Muscle of leg (tissue), 11 donors: ENCODE results near the gene BNIP5. TPM values are rescaled to one million over a fixed set of nuclear protein-coding genes. Genes with fewer than 3 reads are reported as not detected.
A peak's percentile ranks its signal among the peaks of the same experiment; 100 is the strongest.

Source experiments
- DNase-seq: peaks from one replicate; pipeline ENCODE4 v3.0.0; 2013
- H3K27ac ChIP-seq: one replicate; pipeline ENCODE4 v1.5.1; 2013; ENCODE audit warnings: mild to moderate bottlenecking, low read length, control low read depth
- H3K27me3 ChIP-seq: one replicate; pipeline ENCODE4 v1.6.1; 2013; ENCODE audit warnings: low read length; ENCODE audit not compliant: control insufficient read depth, insufficient read depth
- H3K36me3 ChIP-seq: one replicate; pipeline ENCODE4 v1.6.1; 2013; ENCODE audit warnings: low read length; ENCODE audit not compliant: control insufficient read depth, insufficient read depth
- H3K4me1 ChIP-seq: one replicate; pipeline ENCODE4 v1.6.1; 2013; ENCODE audit warnings: low read length; ENCODE audit not compliant: control insufficient read depth, insufficient read depth
- H3K4me3 ChIP-seq: one replicate; pipeline ENCODE4 v1.5.1; 2013; ENCODE audit warnings: low read length, control low read depth
- H3K9me3 ChIP-seq: replicated peaks from 2 replicates; pipeline ENCODE4 v1.6.1; 2013; ENCODE audit warnings: low read depth, low read length; ENCODE audit not compliant: control insufficient read depth
- WGBS: methylation state at CpG from one replicate; pipeline ENCODE4 v1.1.5; 2013; ENCODE audit warnings: missing lambda C conversion rate; ENCODE audit not compliant: insufficient coverage; 5-methylcytosine and 5-hydroxymethylcytosine counted together
- polyA plus RNA-seq, 8 donors: library from polyadenylated mRNA; unstranded; fragments of 120-200 nt; gene quantifications; one replicate each; pipeline versions ENCODE4 v1.2.1 to v1.2.3, GENCODE V29; 2013; ENCODE audit warnings: inconsistent platforms in 1 of 8, low replicate concordance in 1 of 8; ENCODE audit not compliant: insufficient read length in 8 of 8, insufficient read depth in 1 of 8
- total RNA-seq: library from RNA; stranded (reverse); fragments of 120-200 nt; gene quantifications from one replicate; pipeline ENCODE4 v1.2.4, GENCODE V29; 2013

Gene BNIP5
- total and polyA plus RNA-seq, 9 donors = 0.04 to 0.65 (median 0.07) TPM; not detected in 2

DNA sequence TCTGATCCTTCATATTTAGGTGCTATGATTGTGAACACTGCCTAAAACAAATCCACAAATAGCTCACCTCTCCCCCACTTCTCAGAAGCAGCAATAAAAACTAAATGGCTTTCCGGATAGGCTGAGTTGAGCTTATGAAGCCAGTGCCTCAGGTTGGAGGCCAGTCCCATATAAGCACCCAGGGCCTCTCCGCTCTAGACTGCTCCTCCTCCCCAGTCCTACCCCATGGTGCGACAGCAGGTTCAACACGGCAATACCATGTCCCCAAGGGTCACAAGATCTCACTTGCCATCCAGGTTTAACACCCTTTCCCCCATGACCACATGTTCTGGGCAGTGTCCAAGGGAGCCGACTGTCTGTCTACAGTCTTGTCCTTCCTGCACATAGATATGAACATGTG lies 20.8 kb downstream of the BNIP5 start:
- Histone ChIP-seq H3K9me3 (no peaks in the 10 kb centered on the region), H3K27me3 (peaks cover 12% of the 10 kb centered on the region), H3K4me3 (no peak overlapping the region), H3K27ac (no peak overlapping the region), H3K4me1 (peaks cover 7% of the 10 kb centered on the region), H3K36me3 (no peaks in the 10 kb centered on the region)
- 51% methylated on average over 4 of the region's 5 CpGs for WGBS
- DNase-seq = no peak

DNA sequence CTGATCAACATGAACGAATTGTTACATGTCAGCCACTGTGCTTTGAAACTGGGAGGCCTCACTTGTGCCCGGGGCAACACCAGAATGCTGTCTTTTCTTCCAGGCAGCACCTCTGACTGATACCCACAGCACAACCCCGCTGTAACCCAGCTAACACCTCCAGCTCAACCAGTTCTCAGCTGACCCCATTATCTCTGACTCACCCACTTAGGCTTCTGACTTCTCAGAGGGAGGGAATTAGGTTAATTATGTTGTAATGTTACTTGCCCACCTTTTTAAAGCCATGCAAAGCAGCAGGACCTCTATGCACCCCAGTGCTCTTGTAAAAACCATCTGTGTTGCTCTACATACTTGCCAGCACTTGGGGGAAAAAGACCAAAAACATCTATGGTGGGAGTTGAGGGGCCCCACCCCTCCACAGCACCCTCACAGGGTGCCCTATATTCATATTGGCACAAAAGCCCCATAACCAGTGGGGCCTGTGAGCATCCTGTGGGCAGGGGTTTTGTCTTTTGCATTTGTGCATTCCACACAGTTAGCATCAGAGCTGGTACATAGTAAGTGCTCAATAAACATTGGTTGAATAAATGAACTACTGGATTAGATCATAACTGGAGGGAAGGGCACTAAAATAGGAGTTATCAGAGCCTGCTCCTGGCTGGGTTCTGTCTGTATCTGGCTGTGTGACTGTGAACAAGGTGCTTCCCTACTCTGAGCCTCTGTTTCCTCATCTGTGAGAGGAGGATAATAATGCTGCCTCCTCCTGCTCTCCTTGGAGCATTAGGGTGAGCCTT lies 22.3 kb downstream of the BNIP5 start:
- no peaks in the 10 kb centered on the region for H3K36me3 ChIP-seq
- peaks cover 15% of the 10 kb centered on the region for H3K27me3 ChIP-seq
- DNase-seq = no peak
- H3K27ac ChIP-seq = no peak overlapping the region
- peaks cover 7% of the 10 kb centered on the region for H3K4me1 ChIP-seq
- H3K9me3 ChIP-seq = no peaks in the 10 kb centered on the region
- no peak overlapping the region for H3K4me3 ChIP-seq
- WGBS = 63% methylated on average over 2 of the region's 3 CpGs

DNA sequence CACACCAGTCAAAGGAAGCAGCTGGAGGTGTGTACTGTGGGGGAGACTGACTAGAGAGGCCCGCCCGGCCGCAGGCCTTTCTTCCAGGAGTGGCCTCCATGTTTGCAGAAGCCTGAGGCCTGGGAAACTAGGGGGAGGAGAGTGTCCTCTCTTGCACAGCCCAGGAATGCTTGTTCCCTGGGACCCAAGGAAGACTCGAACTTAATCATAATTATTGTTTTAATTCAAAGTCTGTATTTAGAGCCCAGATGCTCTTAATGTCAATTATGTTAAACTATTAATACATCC lies 23.1 kb downstream of the BNIP5 start:
- no peak for DNase-seq
- no peak overlapping the region for H3K27ac ChIP-seq
- peaks cover 7% of the 10 kb centered on the region for H3K4me1 ChIP-seq
- peaks cover 22% of the 10 kb centered on the region for H3K27me3 ChIP-seq
- H3K4me3 ChIP-seq = no peak overlapping the region
- no CpG with 5 or more reads among the region's 4 CpGs for WGBS
- H3K36me3 ChIP-seq = no peaks in the 10 kb centered on the region
- H3K9me3 ChIP-seq = no peaks in the 10 kb centered on the region

DNA sequence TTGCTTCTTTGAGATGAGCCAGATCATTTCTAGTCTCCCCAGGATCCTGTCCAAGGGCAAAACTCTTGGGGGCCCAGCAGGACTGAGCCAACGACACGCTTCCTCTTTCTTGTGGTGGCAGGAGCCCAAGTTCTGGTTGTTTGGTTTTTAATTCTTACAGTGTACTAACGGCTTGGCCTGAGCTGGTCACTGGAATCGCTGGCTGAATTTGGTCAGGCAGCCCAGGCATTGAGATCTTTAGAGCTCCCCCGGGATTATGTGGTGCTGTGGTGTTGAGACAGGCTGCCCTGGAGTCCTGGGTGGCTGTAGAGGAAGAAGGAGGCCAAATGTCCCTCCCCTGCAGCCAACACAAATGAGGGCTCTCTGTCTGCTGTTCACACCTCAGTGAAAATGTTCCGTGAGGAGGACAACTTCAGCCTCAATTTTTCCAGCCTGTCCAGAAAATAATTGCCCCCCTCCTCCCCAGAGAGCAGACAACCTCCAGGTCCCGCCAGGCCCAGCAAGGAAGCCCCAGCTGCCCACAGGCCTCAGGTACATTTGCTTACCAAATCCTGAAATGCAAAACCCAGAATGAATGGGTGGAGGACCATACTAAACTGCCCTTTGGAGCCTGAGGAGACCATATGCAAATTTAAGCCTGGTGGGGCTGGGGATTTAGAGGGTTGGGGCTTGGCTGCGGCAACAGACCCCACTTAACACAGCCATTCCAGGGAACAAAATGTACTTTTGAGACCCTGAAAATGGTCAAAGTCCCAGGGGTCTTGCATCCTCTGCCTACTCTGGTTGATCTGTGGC lies 23.6 kb downstream of the BNIP5 start:
- WGBS = 27% methylated on average over 3 of the region's 8 CpGs
- Histone ChIP-seq H3K27ac (no peak overlapping the region), H3K27me3 (peaks cover 22% of the 10 kb centered on the region), H3K36me3 (no peaks in the 10 kb centered on the region), H3K4me1 (peaks cover 7% of the 10 kb centered on the region), H3K9me3 (no peaks in the 10 kb centered on the region), H3K4me3 (no peak overlapping the region)
- peak; percentile 34 for DNase-seq

DNA sequence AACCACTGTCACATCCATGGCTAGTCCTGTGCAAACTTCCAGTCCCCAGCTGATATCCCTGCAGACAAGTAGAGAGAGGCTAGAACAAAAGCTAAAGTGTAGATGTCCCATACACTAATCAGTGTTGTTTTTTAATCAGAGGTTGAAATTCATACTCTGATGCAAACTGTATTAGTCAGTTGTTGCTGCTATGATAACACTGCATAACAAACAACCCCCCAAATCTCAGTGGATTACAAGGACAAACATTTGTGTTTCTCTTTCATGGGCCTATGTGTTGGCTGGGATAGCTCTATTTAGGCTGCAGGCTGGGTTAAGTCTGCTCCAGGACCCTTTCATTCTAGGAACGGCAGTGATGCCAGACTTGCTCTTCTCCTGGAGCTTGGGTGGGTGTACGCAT lies 26.8 kb downstream of the BNIP5 start:
- Histone ChIP-seq H3K4me3 (no peak overlapping the region), H3K4me1 (peaks cover 7% of the 10 kb centered on the region), H3K27me3 (peaks cover 21% of the 10 kb centered on the region), H3K27ac (no peak overlapping the region), H3K36me3 (no peaks in the 10 kb centered on the region), H3K9me3 (no peaks in the 10 kb centered on the region)
- 91% methylated on average over 2 of the region's 2 CpGs for WGBS
- DNase-seq = no peak

DNA sequence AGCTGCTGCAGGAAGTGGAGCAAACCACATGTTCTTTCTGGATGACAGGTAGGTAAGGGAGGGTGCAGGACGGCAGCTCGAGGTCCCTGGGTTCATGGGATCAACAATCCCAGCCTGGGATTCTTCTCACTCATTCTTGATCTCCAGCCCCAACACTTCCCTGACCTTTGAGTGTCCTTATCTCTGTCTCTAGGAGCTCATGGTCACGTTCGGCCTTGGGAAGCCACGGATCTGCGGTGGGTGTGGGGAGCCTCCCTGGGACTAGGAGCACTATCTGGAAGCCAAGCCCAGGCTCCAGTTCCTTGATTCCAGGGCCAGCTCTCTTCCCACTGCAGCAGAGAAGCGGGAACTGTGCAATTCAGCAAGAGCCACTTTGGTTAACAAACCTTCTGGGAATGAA lies 27.5 kb downstream of the BNIP5 start:
- Histone ChIP-seq H3K36me3 (no peaks in the 10 kb centered on the region), H3K4me3 (no peak overlapping the region), H3K27me3 (peaks cover 21% of the 10 kb centered on the region), H3K27ac (no peak overlapping the region), H3K4me1 (peaks cover 7% of the 10 kb centered on the region), H3K9me3 (no peaks in the 10 kb centered on the region)
- DNase-seq = no peak
- WGBS = 69% methylated on average over 4 of the region's 7 CpGs

DNA sequence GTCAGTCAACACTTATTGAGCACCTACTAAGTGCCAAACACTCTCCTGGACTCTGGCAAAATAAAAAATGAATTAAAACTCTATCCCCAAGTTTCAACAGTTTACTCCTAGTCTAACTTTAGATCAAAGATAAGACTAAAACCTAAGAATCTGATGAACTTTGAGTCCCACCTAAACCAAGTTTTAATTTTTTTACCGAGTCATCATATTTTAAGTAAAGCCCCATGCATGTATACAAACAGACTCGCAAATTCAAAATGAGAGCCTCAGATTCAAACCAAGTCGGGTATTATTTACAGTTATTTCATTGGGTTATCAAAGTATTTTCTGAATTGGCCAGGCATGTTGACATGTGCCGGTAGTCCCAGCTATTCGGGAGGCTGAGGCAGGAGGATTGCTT lies 28.2 kb downstream of the BNIP5 start:
- H3K4me3 ChIP-seq = no peak overlapping the region
- H3K9me3 ChIP-seq = no peaks in the 10 kb centered on the region
- peaks cover 7% of the 10 kb centered on the region for H3K4me1 ChIP-seq
- no peak for DNase-seq
- no peaks in the 10 kb centered on the region for H3K36me3 ChIP-seq
- WGBS = no CpG with 5 or more reads among the region's 5 CpGs
- no peak overlapping the region for H3K27ac ChIP-seq
- H3K27me3 ChIP-seq = peaks cover 21% of the 10 kb centered on the region

DNA sequence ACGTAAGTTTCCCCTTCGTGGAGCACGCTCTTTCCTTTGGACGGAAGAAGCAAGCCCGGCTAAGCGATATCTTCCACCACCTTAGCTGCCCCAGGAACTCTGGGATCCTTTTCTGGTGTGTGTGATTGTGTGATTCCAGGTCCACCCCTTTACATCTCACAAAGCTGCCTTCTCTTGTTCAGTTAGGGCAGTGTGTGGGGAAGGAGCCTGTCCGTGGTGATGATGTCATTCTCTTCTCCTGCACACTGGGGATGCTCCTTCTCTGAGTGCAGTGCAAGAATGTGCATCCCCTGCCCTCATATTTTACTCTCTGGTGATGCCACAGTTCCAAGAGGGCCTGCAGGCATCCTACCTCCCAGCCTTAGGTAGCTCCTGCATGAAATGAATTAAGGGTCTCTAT lies 30.3 kb downstream of the BNIP5 start:
- WGBS = no CpG with 5 or more reads among the region's 7 CpGs
- Histone ChIP-seq H3K4me1 (no peaks in the 10 kb centered on the region), H3K4me3 (no peak overlapping the region), H3K9me3 (no peaks in the 10 kb centered on the region), H3K27me3 (peaks cover 20% of the 10 kb centered on the region), H3K27ac (no peak overlapping the region), H3K36me3 (no peaks in the 10 kb centered on the region)
- DNase-seq = no peak

DNA sequence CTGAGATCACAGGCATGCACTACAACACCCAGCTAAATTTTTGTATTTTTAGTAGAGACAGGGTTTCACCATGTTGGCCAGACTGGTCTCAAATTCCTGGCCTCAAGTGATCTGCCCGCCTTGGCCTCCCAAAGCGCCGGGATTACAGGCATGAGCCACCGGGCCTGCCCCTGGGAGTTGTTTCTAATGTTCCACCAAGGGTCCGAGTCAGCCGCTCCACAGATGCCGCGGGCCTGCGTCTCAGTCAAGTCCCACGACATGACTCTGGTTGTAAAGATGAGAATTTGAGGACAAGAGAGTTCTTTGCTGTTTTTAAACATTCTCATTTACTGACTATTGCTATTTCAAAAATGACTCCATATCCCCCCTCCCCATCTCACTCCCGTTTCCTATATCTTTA lies 30.8 kb downstream of the BNIP5 start:
- H3K36me3 ChIP-seq = no peaks in the 10 kb centered on the region
- H3K4me3 ChIP-seq = no peak overlapping the region
- H3K4me1 ChIP-seq = no peaks in the 10 kb centered on the region
- no peak overlapping the region for H3K27ac ChIP-seq
- 71% methylated on average over 5 of the region's 11 CpGs for WGBS
- H3K9me3 ChIP-seq = no peaks in the 10 kb centered on the region
- DNase-seq = no peak
- H3K27me3 ChIP-seq = peaks cover 21% of the 10 kb centered on the region

DNA sequence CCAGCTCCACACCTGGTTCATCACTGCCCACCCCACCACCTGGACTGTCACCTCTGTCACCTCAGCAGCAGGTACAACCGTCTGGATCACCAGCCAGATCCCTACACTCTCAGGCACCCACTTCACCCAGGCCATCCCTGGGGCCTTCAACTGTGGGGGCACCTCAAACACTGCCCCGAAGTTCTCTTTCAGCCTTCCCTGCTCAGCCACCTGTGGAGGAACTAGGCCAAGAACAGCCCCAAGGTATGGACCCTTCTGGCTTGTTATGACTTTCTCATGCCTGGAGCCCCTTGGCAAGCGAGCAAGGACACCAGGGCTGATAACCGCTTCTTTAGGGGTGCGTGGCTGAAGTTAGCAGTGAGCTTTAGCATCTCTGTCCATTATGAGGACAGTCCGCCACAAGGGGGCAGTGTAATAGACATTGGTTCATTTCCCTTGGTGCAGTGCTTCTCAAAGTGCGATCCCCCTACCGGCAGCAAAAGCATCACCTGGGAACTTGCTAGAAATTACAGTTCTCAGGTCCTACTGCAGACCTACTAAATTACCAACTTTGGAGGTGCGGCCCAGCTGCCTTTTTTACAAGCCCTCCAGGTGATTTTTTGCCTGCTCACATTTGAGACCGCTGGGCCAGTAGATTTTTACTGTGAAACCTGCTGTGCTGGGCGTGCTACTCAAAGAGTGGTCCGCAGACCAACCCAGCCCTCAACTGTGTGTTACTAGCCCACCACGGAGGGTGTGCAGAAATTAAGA lies 34.3 kb downstream of the BNIP5 start:
- Histone ChIP-seq H3K4me1 (no peaks in the 10 kb centered on the region), H3K36me3 (no peaks in the 10 kb centered on the region), H3K4me3 (no peak overlapping the region), H3K27me3 (peaks cover 11% of the 10 kb centered on the region), H3K27ac (no peak overlapping the region), H3K9me3 (no peaks in the 10 kb centered on the region)
- 2% methylated on average over 7 of the region's 13 CpGs for WGBS
- DNase-seq = peak; percentile 91
